Measurements from ENCODE around the gene WDR74.
A peak's percentile ranks its signal among the peaks of the same experiment; 100 is the strongest.

GRCh38 chr11:62787005-62787759, 52.2 kb downstream of the WDR74 start, which contains the start of gene TMEM179B:
- peak; percentile 97 for TF ChIP-seq POLR2A (IDR thresholded peaks at IDR 0.05; ENCODE audit: low read length)
- TF ChIP-seq GATA1 (IDR thresholded peaks at IDR 0.05; ENCODE audit: low read depth, low read length) = no peak
